ENCODE measurements around the gene DSP. TPM values are rescaled to one million over a fixed set of nuclear protein-coding genes. Genes with fewer than 3 reads are reported as not detected.

The DSP gene
- total and polyA plus RNA-seq, 2 of the 13 experiments (the other 11 are each of a cell fraction or from before 2014, with no cell fraction given) = 89.8 to 117 TPM

DNA sequence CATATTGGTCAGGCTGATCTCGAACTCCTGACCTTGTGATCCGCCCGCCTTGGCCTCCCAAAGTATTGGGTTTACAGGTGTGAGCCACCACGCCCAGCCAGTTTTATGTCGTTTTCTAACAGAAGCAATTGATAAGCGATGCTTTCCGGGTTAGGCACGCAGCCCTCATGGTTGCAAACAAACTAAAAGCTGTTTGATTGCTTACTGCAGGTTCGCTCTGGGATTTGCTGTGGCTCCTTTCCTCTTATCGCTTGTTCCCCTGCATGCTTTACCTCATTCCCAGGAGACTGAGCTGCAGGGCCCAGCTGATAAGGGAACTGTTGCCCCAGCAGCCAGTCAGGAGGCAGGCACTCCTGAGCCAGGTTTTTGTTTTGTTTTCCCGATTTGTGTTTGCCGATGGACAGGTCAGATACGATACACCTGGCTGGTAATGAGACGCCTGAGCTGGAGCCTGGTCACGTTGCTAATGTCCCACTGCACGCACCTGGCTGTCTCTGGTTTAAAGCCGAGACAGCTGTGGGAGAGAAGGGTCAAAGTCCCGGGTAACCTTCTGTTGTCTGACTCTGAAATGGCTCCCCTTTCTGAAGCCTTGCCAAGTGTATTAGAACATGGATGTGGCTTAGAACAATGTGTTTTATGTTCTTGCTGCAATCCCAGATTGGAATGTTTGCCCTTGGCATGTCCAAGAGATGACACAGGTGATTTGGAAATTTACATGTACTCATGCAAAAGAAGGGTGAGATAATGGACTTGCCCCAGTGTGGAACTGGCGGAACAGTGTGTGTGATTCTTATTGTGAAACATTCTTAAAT is 19.9 kb downstream of the DSP start (continued):
- TF ChIP-seq, protein P1, sequence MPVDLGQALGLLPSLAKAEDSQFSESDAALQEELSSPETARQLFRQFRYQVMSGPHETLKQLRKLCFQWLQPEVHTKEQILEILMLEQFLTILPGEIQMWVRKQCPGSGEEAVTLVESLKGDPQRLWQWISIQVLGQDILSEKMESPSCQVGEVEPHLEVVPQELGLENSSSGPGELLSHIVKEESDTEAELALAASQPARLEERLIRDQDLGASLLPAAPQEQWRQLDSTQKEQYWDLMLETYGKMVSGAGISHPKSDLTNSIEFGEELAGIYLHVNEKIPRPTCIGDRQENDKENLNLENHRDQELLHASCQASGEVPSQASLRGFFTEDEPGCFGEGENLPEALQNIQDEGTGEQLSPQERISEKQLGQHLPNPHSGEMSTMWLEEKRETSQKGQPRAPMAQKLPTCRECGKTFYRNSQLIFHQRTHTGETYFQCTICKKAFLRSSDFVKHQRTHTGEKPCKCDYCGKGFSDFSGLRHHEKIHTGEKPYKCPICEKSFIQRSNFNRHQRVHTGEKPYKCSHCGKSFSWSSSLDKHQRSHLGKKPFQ (CRISPR knock-in tag; IDR thresholded peaks at IDR 0.05; ENCODE audit: insufficient replicate concordance) = peak; percentile 29
- 0 out of 2 replicates have a peak, but pooled peaks have one; percentile 60 for TF ChIP-seq KLF9 (CRISPR knock-in tag; IDR thresholded peaks at IDR 0.05; ENCODE audit: low read depth)
- no peak for TF ChIP-seq ZFP62 (CRISPR knock-in tag; IDR thresholded peaks at IDR 0.05)
- TF ChIP-seq ZNF446 (CRISPR knock-in tag; IDR thresholded peaks at IDR 0.05) = 0 out of 2 replicates have a peak, but pooled peaks have one; percentile 57
- TF ChIP-seq, protein P2, sequence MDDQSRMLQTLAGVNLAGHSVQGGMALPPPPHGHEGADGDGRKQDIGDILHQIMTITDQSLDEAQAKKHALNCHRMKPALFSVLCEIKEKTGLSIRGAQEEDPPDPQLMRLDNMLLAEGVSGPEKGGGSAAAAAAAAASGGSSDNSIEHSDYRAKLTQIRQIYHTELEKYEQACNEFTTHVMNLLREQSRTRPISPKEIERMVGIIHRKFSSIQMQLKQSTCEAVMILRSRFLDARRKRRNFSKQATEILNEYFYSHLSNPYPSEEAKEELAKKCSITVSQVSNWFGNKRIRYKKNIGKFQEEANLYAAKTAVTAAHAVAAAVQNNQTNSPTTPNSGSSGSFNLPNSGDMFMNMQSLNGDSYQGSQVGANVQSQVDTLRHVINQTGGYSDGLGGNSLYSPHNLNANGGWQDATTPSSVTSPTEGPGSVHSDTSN (CRISPR knock-in tag; IDR thresholded peaks at IDR 0.05; ENCODE audit: borderline replicate concordance) = 0 out of 2 replicates have a peak, but pooled peaks have one; percentile 26
- 0 out of 2 replicates have a peak, but pooled peaks have one; percentile 30 for TF ChIP-seq RORA (CRISPR knock-in tag; IDR thresholded peaks at IDR 0.05)
- TF ChIP-seq ZNF343 (CRISPR knock-in tag; IDR thresholded peaks at IDR 0.05) = peak; percentile 26; the same call in 1 of the 2 replicates
- TF ChIP-seq ZNF383 (CRISPR knock-in tag; IDR thresholded peaks at IDR 0.05; ENCODE audit: borderline replicate concordance) = peak; percentile 74; the same call in 1 of the 2 replicates
- TF ChIP-seq, protein P3, sequence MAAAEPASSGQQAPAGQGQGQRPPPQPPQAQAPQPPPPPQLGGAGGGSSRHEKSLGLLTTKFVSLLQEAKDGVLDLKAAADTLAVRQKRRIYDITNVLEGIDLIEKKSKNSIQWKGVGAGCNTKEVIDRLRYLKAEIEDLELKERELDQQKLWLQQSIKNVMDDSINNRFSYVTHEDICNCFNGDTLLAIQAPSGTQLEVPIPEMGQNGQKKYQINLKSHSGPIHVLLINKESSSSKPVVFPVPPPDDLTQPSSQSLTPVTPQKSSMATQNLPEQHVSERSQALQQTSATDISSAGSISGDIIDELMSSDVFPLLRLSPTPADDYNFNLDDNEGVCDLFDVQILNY (CRISPR knock-in tag; conservative IDR thresholded peaks at IDR 0.05) = no peak
- no peak for TF ChIP-seq MTF2 (CRISPR knock-in tag; IDR thresholded peaks at IDR 0.05; ENCODE audit: borderline replicate concordance)
- peak; percentile 81 for TF ChIP-seq SP4 (CRISPR knock-in tag; IDR thresholded peaks at IDR 0.05)
- TF ChIP-seq ZKSCAN5 (CRISPR knock-in tag; IDR thresholded peaks at IDR 0.05) = no peak
- TF ChIP-seq, protein P4, sequence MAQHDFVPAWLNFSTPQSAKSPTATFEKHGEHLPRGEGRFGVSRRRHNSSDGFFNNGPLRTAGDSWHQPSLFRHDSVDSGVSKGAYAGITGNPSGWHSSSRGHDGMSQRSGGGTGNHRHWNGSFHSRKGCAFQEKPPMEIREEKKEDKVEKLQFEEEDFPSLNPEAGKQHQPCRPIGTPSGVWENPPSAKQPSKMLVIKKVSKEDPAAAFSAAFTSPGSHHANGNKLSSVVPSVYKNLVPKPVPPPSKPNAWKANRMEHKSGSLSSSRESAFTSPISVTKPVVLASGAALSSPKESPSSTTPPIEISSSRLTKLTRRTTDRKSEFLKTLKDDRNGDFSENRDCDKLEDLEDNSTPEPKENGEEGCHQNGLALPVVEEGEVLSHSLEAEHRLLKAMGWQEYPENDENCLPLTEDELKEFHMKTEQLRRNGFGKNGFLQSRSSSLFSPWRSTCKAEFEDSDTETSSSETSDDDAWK (CRISPR knock-in tag; IDR thresholded peaks at IDR 0.05) = no peak
- TF ChIP-seq, protein P5, sequence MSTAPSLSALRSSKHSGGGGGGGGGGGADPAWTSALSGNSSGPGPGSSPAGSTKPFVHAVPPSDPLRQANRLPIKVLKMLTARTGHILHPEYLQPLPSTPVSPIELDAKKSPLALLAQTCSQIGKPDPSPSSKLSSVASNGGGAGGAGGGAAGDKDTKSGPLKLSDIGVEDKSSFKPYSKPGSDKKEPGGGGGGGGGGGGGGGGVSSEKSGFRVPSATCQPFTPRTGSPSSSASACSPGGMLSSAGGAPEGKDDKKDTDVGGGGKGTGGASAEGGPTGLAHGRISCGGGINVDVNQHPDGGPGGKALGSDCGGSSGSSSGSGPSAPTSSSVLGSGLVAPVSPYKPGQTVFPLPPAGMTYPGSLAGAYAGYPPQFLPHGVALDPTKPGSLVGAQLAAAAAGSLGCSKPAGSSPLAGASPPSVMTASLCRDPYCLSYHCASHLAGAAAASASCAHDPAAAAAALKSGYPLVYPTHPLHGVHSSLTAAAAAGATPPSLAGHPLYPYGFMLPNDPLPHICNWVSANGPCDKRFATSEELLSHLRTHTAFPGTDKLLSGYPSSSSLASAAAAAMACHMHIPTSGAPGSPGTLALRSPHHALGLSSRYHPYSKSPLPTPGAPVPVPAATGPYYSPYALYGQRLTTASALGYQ (CRISPR knock-in tag; IDR thresholded peaks at IDR 0.05) = peak; percentile 94
- TF ChIP-seq RXRA (CRISPR knock-in tag; IDR thresholded peaks at IDR 0.05) = peak; percentile 96
